Measurements from ENCODE around the gene FAM185A.

DNA sequence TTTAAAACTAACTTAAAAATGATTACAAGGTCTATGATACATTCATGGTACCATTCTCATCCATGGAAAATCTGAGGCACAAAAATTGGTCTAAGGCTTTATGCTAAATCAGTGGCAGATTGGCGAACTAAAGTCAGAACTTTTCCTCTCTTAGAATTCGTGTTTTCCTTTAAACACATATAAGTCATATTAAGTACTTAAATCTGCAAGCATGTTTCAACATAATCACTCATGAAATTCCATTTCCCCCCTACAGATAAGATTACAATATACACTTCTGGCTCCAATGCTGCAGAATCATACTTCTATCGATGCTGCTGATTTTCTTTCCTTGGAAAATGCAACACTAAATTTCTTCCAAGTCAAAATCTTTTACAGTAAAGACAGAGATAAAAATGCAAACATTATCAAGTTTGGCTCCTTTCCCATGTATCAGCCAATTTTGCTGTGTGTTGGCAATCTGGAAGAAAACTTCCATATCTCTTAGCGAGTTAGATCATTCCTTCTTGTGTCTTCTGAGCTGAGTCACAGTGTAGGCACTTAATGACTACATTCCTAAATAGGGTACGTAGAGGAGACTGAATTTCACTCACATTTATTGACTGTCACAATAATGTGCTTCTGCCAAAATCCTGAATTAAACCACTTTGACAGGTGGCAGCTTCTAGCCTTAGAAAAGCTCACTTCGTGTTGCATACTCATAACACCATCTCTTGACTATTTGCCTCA lies 87.6 kb downstream of the FAM185A start:
- TF ChIP-seq, protein P1, sequence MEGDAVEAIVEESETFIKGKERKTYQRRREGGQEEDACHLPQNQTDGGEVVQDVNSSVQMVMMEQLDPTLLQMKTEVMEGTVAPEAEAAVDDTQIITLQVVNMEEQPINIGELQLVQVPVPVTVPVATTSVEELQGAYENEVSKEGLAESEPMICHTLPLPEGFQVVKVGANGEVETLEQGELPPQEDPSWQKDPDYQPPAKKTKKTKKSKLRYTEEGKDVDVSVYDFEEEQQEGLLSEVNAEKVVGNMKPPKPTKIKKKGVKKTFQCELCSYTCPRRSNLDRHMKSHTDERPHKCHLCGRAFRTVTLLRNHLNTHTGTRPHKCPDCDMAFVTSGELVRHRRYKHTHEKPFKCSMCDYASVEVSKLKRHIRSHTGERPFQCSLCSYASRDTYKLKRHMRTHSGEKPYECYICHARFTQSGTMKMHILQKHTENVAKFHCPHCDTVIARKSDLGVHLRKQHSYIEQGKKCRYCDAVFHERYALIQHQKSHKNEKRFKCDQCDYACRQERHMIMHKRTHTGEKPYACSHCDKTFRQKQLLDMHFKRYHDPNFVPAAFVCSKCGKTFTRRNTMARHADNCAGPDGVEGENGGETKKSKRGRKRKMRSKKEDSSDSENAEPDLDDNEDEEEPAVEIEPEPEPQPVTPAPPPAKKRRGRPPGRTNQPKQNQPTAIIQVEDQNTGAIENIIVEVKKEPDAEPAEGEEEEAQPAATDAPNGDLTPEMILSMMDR (IDR thresholded peaks at IDR 0.05; ENCODE audit: borderline replicate concordance, extremely low read depth, low read length, poor library complexity, severe bottlenecking) = no peak
- TF ChIP-seq EZH2 (IDR thresholded peaks at IDR 0.05; ENCODE audit: borderline replicate concordance, low read depth, low read length, severe bottlenecking) = no peak

Measured in DND-41 (cell line).